HG03095 (cell line): ENCODE data around the gene KLHDC7B.

Experiments
- ATAC-seq: cut with Tn5 transposase; IDR thresholded peaks from one replicate; pipeline ENCODE4 v1.9.1; 2021; ENCODE audit warnings: moderate library complexity; ENCODE audit not compliant: unreplicated experiment

Gene KLHDC7B

DNA sequence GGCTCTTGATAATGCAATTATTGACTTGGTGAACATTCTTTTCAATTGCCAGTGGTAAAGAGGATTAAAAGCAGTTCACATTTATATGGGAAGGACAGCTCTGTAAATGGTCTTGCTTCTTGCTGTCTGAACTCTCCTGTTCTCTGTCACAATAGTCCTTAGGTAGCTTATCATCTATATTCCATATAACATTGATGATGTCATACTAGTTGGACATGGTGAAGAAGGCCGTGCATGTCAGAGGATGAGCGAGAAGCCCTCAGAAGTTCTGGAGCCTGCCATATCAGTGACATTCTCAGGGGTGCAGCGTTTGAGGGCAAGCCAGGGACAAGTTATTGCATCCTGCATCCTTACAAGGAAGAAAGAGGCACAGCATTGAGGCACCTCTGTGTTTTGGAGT is 39.5 kb downstream of the KLHDC7B start:
- ATAC-seq = no peak

DNA sequence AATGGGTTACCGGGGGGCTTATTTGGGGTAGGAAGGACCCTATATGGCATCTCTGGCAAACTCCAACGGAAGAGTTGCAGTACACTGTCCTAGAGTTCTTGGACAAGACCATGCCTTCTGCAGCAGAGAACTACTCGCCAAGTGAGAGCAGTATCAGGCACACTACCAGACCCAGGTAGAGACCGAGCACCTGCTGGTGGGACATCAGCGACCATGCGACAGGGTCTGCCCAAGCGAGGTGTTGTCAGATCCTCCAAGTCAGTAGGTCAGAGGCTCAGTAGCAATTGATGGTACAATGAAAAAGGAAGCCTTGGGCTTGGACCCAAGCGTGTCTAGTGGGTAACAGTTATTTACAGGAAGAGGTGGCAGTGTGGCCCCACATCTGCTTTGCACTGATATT is 40.1 kb downstream of the KLHDC7B start:
- no peak for ATAC-seq

DNA sequence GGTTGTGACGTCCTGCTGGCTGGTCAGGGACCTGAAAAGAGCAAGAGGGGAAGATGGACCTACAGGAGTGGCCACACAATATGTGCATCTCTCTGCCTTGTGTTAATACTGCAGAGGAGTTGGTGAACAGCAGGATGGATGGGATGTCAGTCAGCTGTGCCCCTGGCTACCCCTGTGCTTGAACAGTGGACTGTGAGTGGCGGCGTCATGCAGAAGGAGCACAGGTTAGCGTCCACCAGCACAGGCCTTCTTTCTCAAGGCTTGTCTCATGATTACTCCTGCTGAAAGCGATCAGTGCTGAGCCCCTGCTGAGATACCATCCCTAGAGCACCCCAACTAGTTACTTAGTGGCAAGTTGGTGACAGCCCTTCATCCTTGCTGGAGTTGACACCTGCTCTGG is 40.7 kb downstream of the KLHDC7B start:
- ATAC-seq = no peak

DNA sequence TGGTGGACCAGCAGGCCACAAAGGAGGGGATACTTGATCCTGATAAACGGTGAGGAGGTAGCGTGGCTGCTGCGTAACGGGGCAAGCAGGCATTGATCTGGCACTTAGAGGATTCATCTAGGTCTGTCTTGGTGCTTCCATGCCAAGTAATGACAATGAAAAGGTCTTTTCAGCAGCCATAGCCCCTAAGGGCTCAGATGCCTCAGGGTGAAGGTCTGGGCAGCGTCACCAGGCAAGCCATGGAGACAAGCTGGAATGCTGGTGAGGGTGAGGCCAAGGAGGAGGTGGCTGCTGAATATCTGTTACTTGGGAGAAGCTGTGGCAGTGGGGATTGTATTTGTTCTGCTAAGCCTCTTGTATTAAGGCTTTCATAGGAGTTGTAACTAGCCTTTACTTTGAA is 41.7 kb downstream of the KLHDC7B start:
- no peak for ATAC-seq

DNA sequence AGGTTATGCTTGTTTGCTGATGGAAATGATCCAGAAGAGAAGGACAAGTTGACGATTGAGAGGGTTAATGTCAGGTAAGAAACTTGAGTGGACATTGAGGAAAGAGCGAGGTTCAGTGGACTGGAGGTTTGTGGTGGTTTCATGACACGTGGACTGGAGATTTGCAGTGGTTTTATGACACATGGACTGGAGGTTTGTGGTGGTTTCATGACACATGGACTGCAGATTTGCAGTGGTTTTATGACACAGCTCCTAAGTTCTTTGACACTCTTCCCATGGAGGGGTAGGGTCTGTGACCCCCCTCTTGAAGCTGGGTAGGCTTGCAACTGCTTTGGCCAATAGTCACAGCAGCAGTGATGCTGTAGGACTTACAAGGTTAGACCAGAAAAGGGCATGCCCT is 49.5 kb downstream of the KLHDC7B start:
- no peak for ATAC-seq

DNA sequence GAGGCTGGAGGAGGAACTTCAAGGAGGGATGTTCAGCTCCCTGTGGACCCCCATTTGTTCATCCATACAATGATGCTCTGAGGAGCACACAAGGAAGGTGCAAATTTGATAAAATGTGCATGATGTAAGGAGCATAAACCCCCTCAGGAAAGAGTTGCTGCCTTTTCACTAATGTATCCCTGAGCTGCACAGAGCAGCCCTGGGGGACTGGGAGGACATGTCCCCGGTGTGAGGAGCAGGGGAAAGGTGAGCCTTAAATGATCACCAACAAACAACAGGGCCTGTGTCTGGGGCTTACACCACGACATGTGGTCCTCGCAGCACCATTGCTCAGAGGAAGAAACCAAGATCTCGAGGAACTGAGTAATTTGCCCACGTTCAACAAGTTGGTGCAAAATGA is 51.4 kb downstream of the KLHDC7B start:
- ATAC-seq = no peak

DNA sequence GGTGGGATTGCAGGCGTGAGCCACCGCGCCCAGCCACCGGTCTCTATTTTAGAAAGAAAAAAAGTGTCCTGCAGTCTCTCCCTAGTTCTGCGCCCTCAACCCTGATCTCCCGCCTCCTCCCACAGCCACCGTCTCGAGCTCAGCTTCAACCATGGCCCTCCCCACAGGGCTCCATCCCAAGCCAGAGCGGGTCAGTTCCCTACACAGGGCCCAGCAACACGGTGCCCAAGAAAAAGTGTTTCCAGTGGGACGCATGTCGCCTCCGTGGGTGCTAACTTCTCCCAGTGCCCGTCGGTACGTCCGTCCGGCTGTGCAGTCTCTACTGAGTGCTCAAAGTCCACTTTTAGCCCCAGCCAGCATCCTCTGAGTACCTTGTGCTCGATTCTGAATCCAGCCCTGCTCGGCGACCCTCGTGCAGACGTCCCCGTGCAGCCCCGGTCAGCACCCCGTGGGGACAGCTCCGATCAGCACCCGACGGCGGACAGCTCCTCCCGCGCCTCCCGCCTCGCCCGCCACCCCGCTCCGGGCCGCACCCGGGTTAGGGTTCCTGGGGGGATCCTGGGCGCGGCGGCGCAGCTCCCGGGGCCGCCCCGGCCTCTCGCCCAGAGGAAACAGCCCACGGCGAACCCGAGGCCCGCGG is 54.2 kb downstream of the KLHDC7B start:
- ATAC-seq = no peak

DNA sequence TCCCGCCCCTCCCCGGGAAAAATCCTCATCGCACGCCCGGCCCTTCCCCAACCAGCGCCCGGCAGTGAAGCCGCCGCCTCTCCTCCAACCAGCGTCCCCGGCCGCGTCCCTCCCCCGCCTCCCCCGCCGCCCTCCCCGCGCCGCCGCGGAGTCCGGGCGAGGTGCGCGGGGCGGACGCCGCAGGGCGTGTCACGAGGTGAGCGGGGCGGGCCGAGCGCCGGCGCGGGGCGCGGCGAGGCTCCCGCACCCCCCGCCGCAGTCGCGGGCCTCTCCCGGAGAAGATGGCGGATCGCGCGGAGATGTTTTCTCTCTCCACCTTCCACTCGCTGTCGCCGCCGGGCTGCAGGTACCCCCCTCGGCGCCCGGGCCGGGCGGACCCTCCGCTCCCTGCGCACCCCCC is 54.8 kb downstream of the KLHDC7B start, which contains the start of gene MAPK8IP2:
TSS of gene MAPK8IP2 (plus strand) at position 256 of the 400 bp plus-strand sequence. CDS start at position 282, 26 bp downstream.
- no peak for ATAC-seq
